Measurements from ENCODE around the gene FAM83F.

The FAM83F gene

GRCh38 chr22:40051322-40051721 lies 56.6 kb downstream of the FAM83F start:
- H3K27me3 ChIP-seq (ENCODE audit: control insufficient read depth, insufficient read depth, low read length) = no peaks in the 10 kb centered on the region
- H3K4me1 ChIP-seq (ENCODE audit: control insufficient read depth, insufficient read depth, low read length) = peaks cover 9% of the 10 kb centered on the region
- no peaks in the 10 kb centered on the region for H3K36me3 ChIP-seq (ENCODE audit: control insufficient read depth, insufficient read depth, low read length)
- H3K4me3 ChIP-seq (ENCODE audit: low read length) = no peak overlapping the region
- H3K9me3 ChIP-seq (ENCODE audit: control insufficient read depth, low read length) = no peaks in the 10 kb centered on the region
- no peak overlapping the region for H3K9ac ChIP-seq (ENCODE audit: low read length)

GRCh38 chr22:40053460-40053859 lies 58.7 kb downstream of the FAM83F start:
- H3K9ac ChIP-seq (ENCODE audit: low read length) = no peak overlapping the region
- H3K27me3 ChIP-seq (ENCODE audit: control insufficient read depth, insufficient read depth, low read length) = no peaks in the 10 kb centered on the region
- H3K9me3 ChIP-seq (ENCODE audit: control insufficient read depth, low read length) = no peaks in the 10 kb centered on the region
- no peaks in the 10 kb centered on the region for H3K36me3 ChIP-seq (ENCODE audit: control insufficient read depth, insufficient read depth, low read length)
- no peak overlapping the region for H3K4me3 ChIP-seq (ENCODE audit: low read length)
- H3K4me1 ChIP-seq (ENCODE audit: control insufficient read depth, insufficient read depth, low read length) = peaks cover 9% of the 10 kb centered on the region

- Histone ChIP-seq H3K36me3 (ENCODE audit: control insufficient read depth, insufficient read depth, low read length) (no peaks in the 10 kb centered on the region), H3K9ac (ENCODE audit: low read length) (no peak overlapping the region), H3K4me1 (ENCODE audit: control insufficient read depth, insufficient read depth, low read length) (peaks cover 13% of the 10 kb centered on the region), H3K27me3 (ENCODE audit: control insufficient read depth, insufficient read depth, low read length) (no peaks in the 10 kb centered on the region), H3K4me3 (ENCODE audit: low read length) (no peak overlapping the region), H3K9me3 (ENCODE audit: control insufficient read depth, low read length) (no peaks in the 10 kb centered on the region)
Observed at GRCh38 chr22:40054486-40054885, 59.7 kb downstream of the FAM83F start.

- Histone ChIP-seq H3K9me3 (ENCODE audit: control insufficient read depth, low read length) (no peaks in the 10 kb centered on the region), H3K4me1 (ENCODE audit: control insufficient read depth, insufficient read depth, low read length) (peaks cover 13% of the 10 kb centered on the region), H3K4me3 (ENCODE audit: low read length) (no peak overlapping the region), H3K36me3 (ENCODE audit: control insufficient read depth, insufficient read depth, low read length) (no peaks in the 10 kb centered on the region), H3K27me3 (ENCODE audit: control insufficient read depth, insufficient read depth, low read length) (no peaks in the 10 kb centered on the region), H3K9ac (ENCODE audit: low read length) (no peak overlapping the region)
Observed at GRCh38 chr22:40055143-40055883, 60.6 kb downstream of the FAM83F start.

GRCh38 chr22:40056154-40056553 lies 61.4 kb downstream of the FAM83F start:
- peaks cover 13% of the 10 kb centered on the region for H3K4me1 ChIP-seq (ENCODE audit: control insufficient read depth, insufficient read depth, low read length)
- H3K9me3 ChIP-seq (ENCODE audit: control insufficient read depth, low read length) = no peaks in the 10 kb centered on the region
- no peak overlapping the region for H3K4me3 ChIP-seq (ENCODE audit: low read length)
- H3K36me3 ChIP-seq (ENCODE audit: control insufficient read depth, insufficient read depth, low read length) = no peaks in the 10 kb centered on the region
- H3K9ac ChIP-seq (ENCODE audit: low read length) = no peak overlapping the region
- no peaks in the 10 kb centered on the region for H3K27me3 ChIP-seq (ENCODE audit: control insufficient read depth, insufficient read depth, low read length)

- Histone ChIP-seq H3K4me3 (ENCODE audit: low read length) (no peak overlapping the region), H3K9ac (ENCODE audit: low read length) (no peak overlapping the region), H3K9me3 (ENCODE audit: control insufficient read depth, low read length) (no peaks in the 10 kb centered on the region), H3K36me3 (ENCODE audit: control insufficient read depth, insufficient read depth, low read length) (no peaks in the 10 kb centered on the region), H3K27me3 (ENCODE audit: control insufficient read depth, insufficient read depth, low read length) (no peaks in the 10 kb centered on the region), H3K4me1 (ENCODE audit: control insufficient read depth, insufficient read depth, low read length) (peaks cover 13% of the 10 kb centered on the region)
Observed at GRCh38 chr22:40056559-40056958, 61.8 kb downstream of the FAM83F start.

GRCh38 chr22:40057652-40058051 lies 62.9 kb downstream of the FAM83F start:
- Histone ChIP-seq H3K36me3 (ENCODE audit: control insufficient read depth, insufficient read depth, low read length) (no peaks in the 10 kb centered on the region), H3K9me3 (ENCODE audit: control insufficient read depth, low read length) (no peaks in the 10 kb centered on the region), H3K4me3 (ENCODE audit: low read length) (no peak overlapping the region), H3K9ac (ENCODE audit: low read length) (no peak overlapping the region), H3K27me3 (ENCODE audit: control insufficient read depth, insufficient read depth, low read length) (no peaks in the 10 kb centered on the region), H3K4me1 (ENCODE audit: control insufficient read depth, insufficient read depth, low read length) (peaks cover 13% of the 10 kb centered on the region)

- Histone ChIP-seq H3K4me1 (ENCODE audit: control insufficient read depth, insufficient read depth, low read length) (peaks cover 13% of the 10 kb centered on the region), H3K27me3 (ENCODE audit: control insufficient read depth, insufficient read depth, low read length) (no peaks in the 10 kb centered on the region), H3K9ac (ENCODE audit: low read length) (no peak overlapping the region), H3K4me3 (ENCODE audit: low read length) (no peak overlapping the region), H3K9me3 (ENCODE audit: control insufficient read depth, low read length) (no peaks in the 10 kb centered on the region), H3K36me3 (ENCODE audit: control insufficient read depth, insufficient read depth, low read length) (no peaks in the 10 kb centered on the region)
Observed at GRCh38 chr22:40058265-40058664, 63.5 kb downstream of the FAM83F start.

GRCh38 chr22:40065981-40066380 lies 71.2 kb downstream of the FAM83F start:
- H3K9ac ChIP-seq (ENCODE audit: low read length) = no peak overlapping the region
- H3K36me3 ChIP-seq (ENCODE audit: control insufficient read depth, insufficient read depth, low read length) = no peaks in the 10 kb centered on the region
- no peaks in the 10 kb centered on the region for H3K4me1 ChIP-seq (ENCODE audit: control insufficient read depth, insufficient read depth, low read length)
- no peaks in the 10 kb centered on the region for H3K9me3 ChIP-seq (ENCODE audit: control insufficient read depth, low read length)
- no peaks in the 10 kb centered on the region for H3K27me3 ChIP-seq (ENCODE audit: control insufficient read depth, insufficient read depth, low read length)
- no peak overlapping the region for H3K4me3 ChIP-seq (ENCODE audit: low read length)

GRCh38 chr22:40067639-40068038 lies 72.9 kb downstream of the FAM83F start:
- no peak overlapping the region for H3K9ac ChIP-seq (ENCODE audit: low read length)
- H3K9me3 ChIP-seq (ENCODE audit: control insufficient read depth, low read length) = no peaks in the 10 kb centered on the region
- H3K4me3 ChIP-seq (ENCODE audit: low read length) = no peak overlapping the region
- no peaks in the 10 kb centered on the region for H3K27me3 ChIP-seq (ENCODE audit: control insufficient read depth, insufficient read depth, low read length)
- no peaks in the 10 kb centered on the region for H3K4me1 ChIP-seq (ENCODE audit: control insufficient read depth, insufficient read depth, low read length)
- no peaks in the 10 kb centered on the region for H3K36me3 ChIP-seq (ENCODE audit: control insufficient read depth, insufficient read depth, low read length)

GRCh38 chr22:40070701-40071100 lies 75.9 kb downstream of the FAM83F start:
- no peaks in the 10 kb centered on the region for H3K4me1 ChIP-seq (ENCODE audit: control insufficient read depth, insufficient read depth, low read length)
- no peaks in the 10 kb centered on the region for H3K9me3 ChIP-seq (ENCODE audit: control insufficient read depth, low read length)
- H3K9ac ChIP-seq (ENCODE audit: low read length) = no peak overlapping the region
- H3K27me3 ChIP-seq (ENCODE audit: control insufficient read depth, insufficient read depth, low read length) = no peaks in the 10 kb centered on the region
- H3K4me3 ChIP-seq (ENCODE audit: low read length) = no peak overlapping the region
- no peaks in the 10 kb centered on the region for H3K36me3 ChIP-seq (ENCODE audit: control insufficient read depth, insufficient read depth, low read length)

GRCh38 chr22:40071720-40072119 lies 77.0 kb downstream of the FAM83F start:
- Histone ChIP-seq H3K9ac (ENCODE audit: low read length) (no peak overlapping the region), H3K4me3 (ENCODE audit: low read length) (no peak overlapping the region), H3K27me3 (ENCODE audit: control insufficient read depth, insufficient read depth, low read length) (no peaks in the 10 kb centered on the region), H3K36me3 (ENCODE audit: control insufficient read depth, insufficient read depth, low read length) (no peaks in the 10 kb centered on the region), H3K9me3 (ENCODE audit: control insufficient read depth, low read length) (no peaks in the 10 kb centered on the region), H3K4me1 (ENCODE audit: control insufficient read depth, insufficient read depth, low read length) (no peaks in the 10 kb centered on the region)

All from mucosa of stomach (tissue), 1 donor.